Panc1 (cell line): ENCODE data around the gene NTRK2. TPM values are rescaled to one million over a fixed set of nuclear protein-coding genes. Genes with fewer than 3 reads are reported as not detected.

ENCODE experiments used
- ATAC-seq: fragments of 200-7000 bp; cut with Tn5 transposase; 2 replicates; pipeline ENCODE4 v1.9.1; 2020; ENCODE audit warnings: mild to moderate bottlenecking, moderate library complexity
- BruUV-seq: library from RNA; stranded (reverse); fragments of 400-500 nt; replicated peaks from 2 replicates; lab custom pipeline; 2021; lab: Mats Ljungman, UMichigan
- CTCF ChIA-PET: fragments of 300-600 bp; sonication (Branson Sonifier 250); formaldehyde crosslinking; loops from one replicate; lab custom pipeline; 2022; ENCODE audit warnings: antibody characterized with exemption; lab: Charles Lee
- POLR2A ChIA-PET: fragments of 300-600 bp; sonication (Branson Sonifier 250); formaldehyde crosslinking; loops from one replicate; lab custom pipeline; 2022; ENCODE audit warnings: antibody characterized with exemption; lab: Charles Lee
- DNase-seq: peaks from one replicate; pipeline ENCODE4 v3.0.0-alpha.2; 2010; ENCODE audit warnings: low read depth, low spot score
- H3K27ac ChIP-seq: 2 replicates; pipeline ENCODE4 v1.5.1; 2011; ENCODE audit warnings: mild to moderate bottlenecking, low read length, inconsistent platforms
- H3K27me3 ChIP-seq: fragments of 200-500 bp; sonication (Bioruptor generic); 2 replicates; pipeline ENCODE4 v1.6.0; 2014; ENCODE audit warnings: low read length, inconsistent platforms; ENCODE audit not compliant: control insufficient read depth, insufficient read depth
- H3K36me3 ChIP-seq: fragments of 200-500 bp; sonication (Bioruptor generic); 2 replicates; pipeline ENCODE4 v1.5.1; 2014; ENCODE audit warnings: inconsistent platforms, mild to moderate bottlenecking, low read length, moderate library complexity; ENCODE audit not compliant: control insufficient read depth, insufficient read depth
- H3K4me1 ChIP-seq: 2 replicates; pipeline ENCODE4 v1.5.1; 2011; ENCODE audit warnings: inconsistent platforms, mild to moderate bottlenecking, low read length, moderate library complexity; ENCODE audit not compliant: control insufficient read depth, insufficient read depth
- H3K4me3 ChIP-seq, 2 experiments: 2 replicates each; pipeline ENCODE4 v1.5.1; 2011 to 2012; ENCODE audit warnings: low read depth in 2 of 2, low read length in 2 of 2, mild to moderate bottlenecking in 2 of 2, inconsistent platforms in 1 of 2, moderate library complexity in 1 of 2
- H3K9me3 ChIP-seq: fragments of 200-500 bp; sonication (Bioruptor generic); 2 replicates; pipeline ENCODE4 v1.5.1; 2014; ENCODE audit warnings: low read depth, mild to moderate bottlenecking, inconsistent platforms, low read length, moderate library complexity; ENCODE audit not compliant: control insufficient read depth, insufficient read depth
- POLR2AphosphoS5 ChIP-seq: IDR thresholded peaks from 2 replicates; pipeline ENCODE4 v1.6.1; 2012; ENCODE audit warnings: mild to moderate bottlenecking, low read depth, low read length, moderate library complexity
- REST ChIP-seq, 2 experiments: IDR thresholded peaks; 2 replicates each; pipeline ENCODE4 v1.6.1; 2011 to 2012; ENCODE audit warnings: low read depth in 2 of 2, control low read depth in 1 of 2, low read length in 1 of 2, mild to moderate bottlenecking in 1 of 2, moderate library complexity in 1 of 2; ENCODE audit not compliant: insufficient read depth in 1 of 2
- SIN3A ChIP-seq: IDR thresholded peaks from 2 replicates; pipeline ENCODE4 v1.6.1; 2012; ENCODE audit warnings: low read depth, mild to moderate bottlenecking, low read length, moderate library complexity, borderline replicate concordance; ENCODE audit not compliant: insufficient read depth
- TCF7L2 ChIP-seq: IDR thresholded peaks from 2 replicates; pipeline ENCODE4 v1.6.1; 2011; ENCODE audit warnings: mild to moderate bottlenecking, low read depth, low read length, inconsistent platforms
- in situ Hi-C: cut with HindIII; loops from 2 replicates; pipeline ENCODE4 v1.10.0; 2016; ENCODE audit warnings: low sequenced_read_pairs, low pct_unique_long_range_greater_than_20kb
- intact Hi-C: fragments of 100-400 bp; cut with micrococcal nuclease; formaldehyde crosslinking; loops from one replicate; pipeline ENCODE4 v1.10.0; 2022; ENCODE audit not compliant: unreplicated experiment
- total RNA-seq: library from RNA; stranded (reverse); gene quantifications from one replicate; pipeline ENCODE4 v1.2.1, GENCODE V29; 2021; ENCODE audit not compliant: unreplicated experiment
- TF ChIP-seq, protein P1 (sequence below): fragments of 450-650 bp; IDR thresholded peaks from 2 replicates; pipeline ENCODE4 v1.5.1; 2017; ENCODE audit warnings: mild to moderate bottlenecking

NTRK2 gene
- total RNA-seq, 1 experiment from 2014 or later, result 0.23 TPM

- ATAC-seq (no peak), DNase-seq (no peak)
- intact Hi-C loops, result no loop called here
- no TSS peak for BruUV-seq
- no peak for TF ChIP-seq SIN3A
- TF ChIP-seq TCF7L2, result no peak
- TF ChIP-seq POLR2AphosphoS5, result no peak
- TF ChIP-seq, protein P1, sequence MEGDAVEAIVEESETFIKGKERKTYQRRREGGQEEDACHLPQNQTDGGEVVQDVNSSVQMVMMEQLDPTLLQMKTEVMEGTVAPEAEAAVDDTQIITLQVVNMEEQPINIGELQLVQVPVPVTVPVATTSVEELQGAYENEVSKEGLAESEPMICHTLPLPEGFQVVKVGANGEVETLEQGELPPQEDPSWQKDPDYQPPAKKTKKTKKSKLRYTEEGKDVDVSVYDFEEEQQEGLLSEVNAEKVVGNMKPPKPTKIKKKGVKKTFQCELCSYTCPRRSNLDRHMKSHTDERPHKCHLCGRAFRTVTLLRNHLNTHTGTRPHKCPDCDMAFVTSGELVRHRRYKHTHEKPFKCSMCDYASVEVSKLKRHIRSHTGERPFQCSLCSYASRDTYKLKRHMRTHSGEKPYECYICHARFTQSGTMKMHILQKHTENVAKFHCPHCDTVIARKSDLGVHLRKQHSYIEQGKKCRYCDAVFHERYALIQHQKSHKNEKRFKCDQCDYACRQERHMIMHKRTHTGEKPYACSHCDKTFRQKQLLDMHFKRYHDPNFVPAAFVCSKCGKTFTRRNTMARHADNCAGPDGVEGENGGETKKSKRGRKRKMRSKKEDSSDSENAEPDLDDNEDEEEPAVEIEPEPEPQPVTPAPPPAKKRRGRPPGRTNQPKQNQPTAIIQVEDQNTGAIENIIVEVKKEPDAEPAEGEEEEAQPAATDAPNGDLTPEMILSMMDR, result no peak
- TF ChIP-seq REST (IDR thresholded peaks at IDR 0.05; ENCODE audit: insufficient read depth in 1 of 2, low read depth in 2 of 2, low read length in 1 of 2), result no peak
- H3K4me1 ChIP-seq, result no peaks in the 10 kb centered on the region
- H3K4me3 ChIP-seq, result no peak overlapping the region
- no peaks in the 10 kb centered on the region for H3K36me3 ChIP-seq
- H3K9me3 ChIP-seq, result no peaks in the 10 kb centered on the region
- no peak overlapping the region for H3K27ac ChIP-seq
- ChIA-PET POLR2A (no interaction called here), CTCF (no interaction called here)
- in situ Hi-C loops, result no loop called here
- no peaks in the 10 kb centered on the region for H3K27me3 ChIP-seq
Observed at GRCh38 chr9:84839541-84839940, 170.0 kb downstream of the NTRK2 start.

DNA sequence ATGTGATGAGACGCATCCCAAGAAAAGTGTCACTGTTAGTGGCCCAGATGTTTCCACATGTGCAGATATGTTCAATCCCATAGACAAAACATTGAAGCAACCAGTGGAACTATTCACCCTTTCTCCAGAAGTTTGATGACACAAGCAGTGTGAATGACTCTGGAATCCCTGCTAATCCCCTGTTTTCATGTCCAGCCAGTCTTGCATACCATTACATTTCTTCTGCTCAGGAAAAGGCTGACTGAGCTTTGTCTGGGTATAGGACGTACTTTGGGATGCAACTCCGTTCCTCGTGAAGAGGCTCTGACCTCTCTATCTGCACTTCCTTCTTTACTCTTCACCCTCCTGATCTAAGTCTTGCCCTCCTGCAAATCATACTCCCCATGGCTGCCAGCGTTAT lies 172.4 kb downstream of the NTRK2 start:
- ATAC-seq (no peak), DNase-seq (no peak)
- POLR2A ChIA-PET, result no interaction called here
- H3K27ac ChIP-seq, result no peak overlapping the region
- H3K4me1 ChIP-seq, result no peaks in the 10 kb centered on the region
- CTCF ChIA-PET, result no interaction called here
- no peaks in the 10 kb centered on the region for H3K27me3 ChIP-seq
- no peaks in the 10 kb centered on the region for H3K9me3 ChIP-seq
- no TSS peak for BruUV-seq
- no peaks in the 10 kb centered on the region for H3K36me3 ChIP-seq
- in situ Hi-C loops (no loop called here), intact Hi-C loops (loop anchor here (10.0 kb wide), 1 partner anchor 57 kb away; no protein-coding TSS in a partner anchor)
- no peak overlapping the region for H3K4me3 ChIP-seq
- TF ChIP-seq SIN3A (no peak), TCF7L2 (no peak)

- intact Hi-C loops (loop anchor here (10.0 kb wide), 1 partner anchor 58 kb away; no protein-coding TSS in a partner anchor), in situ Hi-C loops (no loop called here)
Observed at GRCh38 chr9:84843175-84843824, 173.8 kb downstream of the NTRK2 start.

More at GRCh38 chr9:84843175-84843824, 173.8 kb downstream of the NTRK2 start:
- TF ChIP-seq TCF7L2, result no peak
- TF ChIP-seq, protein P1, result no peak
- TF ChIP-seq REST (IDR thresholded peaks at IDR 0.05; ENCODE audit: insufficient read depth in 1 of 2, low read depth in 2 of 2, low read length in 1 of 2), result no peak
- no peak for TF ChIP-seq SIN3A
- TF ChIP-seq POLR2AphosphoS5, result no peak
- H3K27me3 ChIP-seq, result no peaks in the 10 kb centered on the region
- no TSS peak for BruUV-seq
- no peak for DNase-seq
- no peaks in the 10 kb centered on the region for H3K4me1 ChIP-seq
- no peaks in the 10 kb centered on the region for H3K36me3 ChIP-seq
- ATAC-seq, result no peak
- POLR2A ChIA-PET, result no interaction called here
- no peaks in the 10 kb centered on the region for H3K9me3 ChIP-seq
- H3K4me3 ChIP-seq, result no peak overlapping the region
- no peak overlapping the region for H3K27ac ChIP-seq
- CTCF ChIA-PET, result no interaction called here
